Subcutaneous abdominal adipose tissue (tissue), 5 donors: ENCODE data around the gene CFAP157.

Experiments used
- H3K27ac ChIP-seq: one replicate; pipeline ENCODE4 v1.7.0; 2013; ENCODE audit warnings: low read depth, mild to moderate bottlenecking, inconsistent platforms, low read length, moderate library complexity
- H3K27me3 ChIP-seq, 5 donors: one replicate each; pipeline ENCODE4 v1.7.0; 2013; ENCODE audit warnings: low read length in 5 of 5, inconsistent platforms in 1 of 5; ENCODE audit not compliant: control insufficient read depth in 5 of 5, insufficient read depth in 4 of 5
- H3K36me3 ChIP-seq, 5 donors: one replicate each; pipeline ENCODE4 v1.7.0; 2013; ENCODE audit warnings: low read length in 5 of 5; ENCODE audit not compliant: control insufficient read depth in 5 of 5, insufficient read depth in 5 of 5
- H3K4me1 ChIP-seq, 5 donors: one replicate each; pipeline ENCODE4 v1.7.0; 2013; ENCODE audit warnings: low read length in 5 of 5, mild to moderate bottlenecking in 3 of 5, moderate library complexity in 1 of 5; ENCODE audit not compliant: control insufficient read depth in 5 of 5, insufficient read depth in 5 of 5
- H3K4me3 ChIP-seq, 5 donors: one replicate each; pipeline ENCODE4 v1.7.0; 2013; ENCODE audit warnings: low read length in 5 of 5, low read depth in 1 of 5
- H3K9ac ChIP-seq, 5 donors: one replicate each; pipeline ENCODE4 v1.7.0; 2013; ENCODE audit warnings: low read length in 5 of 5, mild to moderate bottlenecking in 4 of 5, moderate library complexity in 3 of 5
- H3K9me3 ChIP-seq, 5 donors: one replicate each; pipeline ENCODE4 v1.7.0; 2013; ENCODE audit warnings: low read length in 5 of 5; ENCODE audit not compliant: control insufficient read depth in 5 of 5
- donor health status: healthy.
- donor health status: healthy.
- donor health status: healthy.
- donor health status: healthy.
- donor health status: healthy.

The CFAP157 gene

GRCh38 chr9:127706836-127707241, at the start of gene CFAP157:
Gene CFAP157, plus strand, starts transcription at chr9:127706988. Its CDS starts 44 bp downstream, at chr9:127707032.
- H3K9ac ChIP-seq: no peak within 1 kb of the TSS
- peaks cover 0 to 6% (median 0%) of the 10 kb centered on the region in 5 donors for H3K4me1 ChIP-seq
- peaks cover 3 to 13% (median 10%) of the 10 kb centered on the region in 5 donors for H3K27me3 ChIP-seq
- no peak within 1 kb of the TSS for H3K27ac ChIP-seq
- H3K36me3 ChIP-seq: no peaks in the 10 kb centered on the region
- H3K4me3 ChIP-seq: no peak within 1 kb of the TSS
- no peaks in the 10 kb centered on the region for H3K9me3 ChIP-seq

- H3K27me3 ChIP-seq: no peaks in the 10 kb centered on the region
Measured at GRCh38 chr9:127658428-127658827, 48.4 kb upstream of the CFAP157 start.

GRCh38 chr9:127660886-127661741, 45.7 kb upstream of the CFAP157 start:
- H3K36me3 ChIP-seq: peaks cover 10 to 69% (median 59%) of the 10 kb centered on the region in 5 donors

More at GRCh38 chr9:127658428-127658827, 48.4 kb upstream of the CFAP157 start:
- H3K4me1 ChIP-seq: no peaks in the 10 kb centered on the region
- H3K4me3 ChIP-seq: no peak overlapping the region
- no peak overlapping the region for H3K27ac ChIP-seq
- no peaks in the 10 kb centered on the region for H3K9me3 ChIP-seq
- H3K9ac ChIP-seq: no peak overlapping the region
- peaks cover 26 to 60% (median 50%) of the 10 kb centered on the region in 5 donors for H3K36me3 ChIP-seq

GRCh38 chr9:127662617-127663016, 44.2 kb upstream of the CFAP157 start:
- H3K4me1 ChIP-seq: peaks cover 2 to 28% (median 9%) of the 10 kb centered on the region in 5 donors
- no peak overlapping the region for H3K27ac ChIP-seq
- H3K4me3 ChIP-seq: no peak overlapping the region
- H3K9ac ChIP-seq: no peak overlapping the region
- no peaks in the 10 kb centered on the region for H3K27me3 ChIP-seq
- peaks cover 10 to 72% (median 59%) of the 10 kb centered on the region in 5 donors for H3K36me3 ChIP-seq
- no peaks in the 10 kb centered on the region for H3K9me3 ChIP-seq

More at GRCh38 chr9:127660886-127661741, 45.7 kb upstream of the CFAP157 start:
- H3K4me1 ChIP-seq: peaks cover 0 to 18% (median 8%) of the 10 kb centered on the region in 5 donors
- H3K9ac ChIP-seq: no peak overlapping the region
- no peaks in the 10 kb centered on the region for H3K9me3 ChIP-seq
- H3K27ac ChIP-seq: no peak overlapping the region
- no peak overlapping the region for H3K4me3 ChIP-seq
- H3K27me3 ChIP-seq: no peaks in the 10 kb centered on the region

GRCh38 chr9:127664324-127664677, 42.5 kb upstream of the CFAP157 start:
- no peaks in the 10 kb centered on the region for H3K9me3 ChIP-seq
- no peak overlapping the region for H3K4me3 ChIP-seq
- H3K36me3 ChIP-seq: peaks cover 10 to 73% (median 59%) of the 10 kb centered on the region in 5 donors
- peaks cover 4 to 34% (median 15%) of the 10 kb centered on the region in 5 donors for H3K4me1 ChIP-seq
- no peak overlapping the region for H3K9ac ChIP-seq
- peak overlapping the region; percentile 45 for H3K27ac ChIP-seq
- no peaks in the 10 kb centered on the region for H3K27me3 ChIP-seq

GRCh38 chr9:127664678-127665507, 41.9 kb upstream of the CFAP157 start:
- H3K9ac ChIP-seq: no peak overlapping the region
- peaks cover 4 to 34% (median 15%) of the 10 kb centered on the region in 5 donors for H3K4me1 ChIP-seq
- H3K27ac ChIP-seq: peak overlapping the region; percentile 45
- H3K36me3 ChIP-seq: peaks cover 6 to 71% (median 54%) of the 10 kb centered on the region in 5 donors
- H3K27me3 ChIP-seq: no peaks in the 10 kb centered on the region
- no peak overlapping the region for H3K4me3 ChIP-seq
- H3K9me3 ChIP-seq: no peaks in the 10 kb centered on the region

- peaks cover 4 to 34% (median 15%) of the 10 kb centered on the region in 5 donors for H3K4me1 ChIP-seq
- peaks cover under 1 to 68% (median 58%) of the 10 kb centered on the region in 5 donors for H3K36me3 ChIP-seq
- peak overlapping the region; percentile 62 for H3K27ac ChIP-seq
- H3K9me3 ChIP-seq: no peaks in the 10 kb centered on the region
- H3K27me3 ChIP-seq: no peaks in the 10 kb centered on the region
- peak overlapping the region in 3 of 5 donors; percentile 20 to 63 (median 35) for H3K9ac ChIP-seq
- no peak overlapping the region for H3K4me3 ChIP-seq
Measured at GRCh38 chr9:127667127-127667844, 39.5 kb upstream of the CFAP157 start.

- Histone ChIP-seq H3K9ac (no peak overlapping the region), H3K36me3 (peaks cover 4 to 68% (median 59%) of the 10 kb centered on the region in 5 donors), H3K27ac (peak overlapping the region; percentile 62), H3K4me1 (peaks cover 4 to 34% (median 15%) of the 10 kb centered on the region in 5 donors), H3K9me3 (no peaks in the 10 kb centered on the region), H3K4me3 (no peak overlapping the region), H3K27me3 (no peaks in the 10 kb centered on the region)
Measured at GRCh38 chr9:127667906-127668305, 38.9 kb upstream of the CFAP157 start.

GRCh38 chr9:127673234-127673633, 33.6 kb upstream of the CFAP157 start:
- Histone ChIP-seq H3K9me3 (no peaks in the 10 kb centered on the region), H3K27ac (no peak overlapping the region), H3K4me3 (no peak overlapping the region), H3K9ac (no peak overlapping the region), H3K36me3 (peaks cover 7 to 72% (median 69%) of the 10 kb centered on the region in 5 donors), H3K4me1 (peaks cover 0 to under 1% (median 0%) of the 10 kb centered on the region in 5 donors), H3K27me3 (no peaks in the 10 kb centered on the region)
